A172 (cell line): ENCODE measurements around the gene LRRC4C. TPM values are rescaled to one million over a fixed set of nuclear protein-coding genes. Genes with fewer than 3 reads are reported as not detected.

Experiments used
- DNase-seq: peaks from one replicate; pipeline ENCODE4 v3.0.0-alpha.2; 2015; ENCODE audit warnings: low spot score
- total RNA-seq: library from RNA; depleted of rRNA; stranded (reverse); fragments of >200 nt; shearing (Covaris generic); gene quantifications from 2 replicates; pipeline ENCODE4 v1.2.3, GENCODE V29; 2014

LRRC4C gene
- total RNA-seq, 1 experiment from 2014 or later = not detected

GRCh38 chr11:40104941-40105550, 1354.4 kb downstream of the LRRC4C start:
- no peak for DNase-seq

- DNase-seq = no peak
Measured at GRCh38 chr11:40100781-40101180, 1358.7 kb downstream of the LRRC4C start.

- no peak for DNase-seq
Measured at GRCh38 chr11:40100162-40100553, 1359.3 kb downstream of the LRRC4C start.

GRCh38 chr11:40099426-40100161, 1359.9 kb downstream of the LRRC4C start:
- DNase-seq = no peak

- no peak for DNase-seq
Measured at GRCh38 chr11:40095446-40095845, 1364.0 kb downstream of the LRRC4C start.

GRCh38 chr11:40094954-40095353, 1364.5 kb downstream of the LRRC4C start:
- no peak for DNase-seq

GRCh38 chr11:40080434-40080833, 1379.0 kb downstream of the LRRC4C start:
- DNase-seq = no peak
